GM12892 (cell line): Measurements from ENCODE around the gene ATP11C.

Experiments used
- POLR2A ChIP-seq: IDR thresholded peaks from 2 replicates; pipeline ENCODE4 v1.6.1; 2011; ENCODE audit warnings: low read depth, low read length, control low read depth
- POLR2AphosphoS5 ChIP-seq: IDR thresholded peaks from 2 replicates; pipeline ENCODE4 v1.6.1; 2011; ENCODE audit warnings: low read depth, low read length, control low read depth
- TAF1 ChIP-seq: IDR thresholded peaks from 2 replicates; pipeline ENCODE4 v1.6.1; 2011; ENCODE audit warnings: low read depth, mild to moderate bottlenecking, control low read depth, low read length, borderline replicate concordance

GRCh38 chrX:139972629-139973624 lies 40.1 kb upstream of the ATP11C start:
- no peak for TF ChIP-seq POLR2A
- TF ChIP-seq POLR2AphosphoS5, result no peak
- no peak for TF ChIP-seq TAF1
